Measurements from ENCODE around the gene HPGD. TPM values are rescaled to one million over a fixed set of nuclear protein-coding genes. Genes with fewer than 3 reads are reported as not detected.

The HPGD gene
- total RNA-seq, 4 donors from 2014 or later, result 20.0 to 63.3 (median 43.2) TPM

GRCh38 chr4:174555789-174556630, 33.7 kb upstream of the HPGD start:
- Histone ChIP-seq H3K4me1 (no peaks in the 10 kb centered on the region), H3K36me3 (no peaks in the 10 kb centered on the region), H3K4me3 (no peak overlapping the region), H3K9me3 (no peaks in the 10 kb centered on the region), H3K27ac (replicated peaks in 1 of 4) (no peak overlapping the region), H3K27me3 (peaks cover 0 to 3% (median 0%) of the 10 kb centered on the region in 4 donors)
- intact Hi-C loops (cut with DNase I), result no loop called here
- TF ChIP-seq, protein P1, sequence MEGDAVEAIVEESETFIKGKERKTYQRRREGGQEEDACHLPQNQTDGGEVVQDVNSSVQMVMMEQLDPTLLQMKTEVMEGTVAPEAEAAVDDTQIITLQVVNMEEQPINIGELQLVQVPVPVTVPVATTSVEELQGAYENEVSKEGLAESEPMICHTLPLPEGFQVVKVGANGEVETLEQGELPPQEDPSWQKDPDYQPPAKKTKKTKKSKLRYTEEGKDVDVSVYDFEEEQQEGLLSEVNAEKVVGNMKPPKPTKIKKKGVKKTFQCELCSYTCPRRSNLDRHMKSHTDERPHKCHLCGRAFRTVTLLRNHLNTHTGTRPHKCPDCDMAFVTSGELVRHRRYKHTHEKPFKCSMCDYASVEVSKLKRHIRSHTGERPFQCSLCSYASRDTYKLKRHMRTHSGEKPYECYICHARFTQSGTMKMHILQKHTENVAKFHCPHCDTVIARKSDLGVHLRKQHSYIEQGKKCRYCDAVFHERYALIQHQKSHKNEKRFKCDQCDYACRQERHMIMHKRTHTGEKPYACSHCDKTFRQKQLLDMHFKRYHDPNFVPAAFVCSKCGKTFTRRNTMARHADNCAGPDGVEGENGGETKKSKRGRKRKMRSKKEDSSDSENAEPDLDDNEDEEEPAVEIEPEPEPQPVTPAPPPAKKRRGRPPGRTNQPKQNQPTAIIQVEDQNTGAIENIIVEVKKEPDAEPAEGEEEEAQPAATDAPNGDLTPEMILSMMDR (IDR thresholded peaks at IDR 0.05), result no peak
- TF ChIP-seq POLR2A (IDR thresholded peaks at IDR 0.05; ENCODE audit: low read depth) (no peak), EP300 (IDR thresholded peaks at IDR 0.05) (no peak), POLR2AphosphoS5 (IDR thresholded peaks at IDR 0.05) (no peak)
- no peak for DNase-seq (ENCODE audit: extremely low spot score)
- 73% methylated on average over 4 of the region's 4 CpGs for WGBS

GRCh38 chr4:174554231-174554728, 32.0 kb upstream of the HPGD start:
- H3K27me3 ChIP-seq, result peaks cover 0 to 3% (median 0%) of the 10 kb centered on the region in 4 donors
- no peaks in the 10 kb centered on the region for H3K9me3 ChIP-seq
- no peak overlapping the region for H3K27ac ChIP-seq (replicated peaks in 1 of 4)
- H3K4me1 ChIP-seq, result no peaks in the 10 kb centered on the region
- TF ChIP-seq POLR2A (IDR thresholded peaks at IDR 0.05; ENCODE audit: low read depth) (no peak), EP300 (IDR thresholded peaks at IDR 0.05) (no peak), POLR2AphosphoS5 (IDR thresholded peaks at IDR 0.05) (no peak)
- TF ChIP-seq, protein P1 (IDR thresholded peaks at IDR 0.05), result no peak
- DNase-seq (ENCODE audit: extremely low spot score), result no peak
- no peak overlapping the region for H3K4me3 ChIP-seq
- intact Hi-C loops (cut with DNase I), result no loop called here
- no peaks in the 10 kb centered on the region for H3K36me3 ChIP-seq

- TF ChIP-seq POLR2A (IDR thresholded peaks at IDR 0.05; ENCODE audit: low read depth), result no peak
- TF ChIP-seq, protein P1 (IDR thresholded peaks at IDR 0.05), result no peak
- no peak for TF ChIP-seq EP300 (IDR thresholded peaks at IDR 0.05)
- TF ChIP-seq POLR2AphosphoS5 (IDR thresholded peaks at IDR 0.05), result no peak
- no peaks in the 10 kb centered on the region for H3K36me3 ChIP-seq
- no peaks in the 10 kb centered on the region for H3K4me1 ChIP-seq
- intact Hi-C loops (cut with DNase I), result no loop called here
- H3K27me3 ChIP-seq, result peaks cover 0 to 3% (median 0%) of the 10 kb centered on the region in 4 donors
- no peak overlapping the region for H3K27ac ChIP-seq (replicated peaks in 1 of 4)
- no peak for DNase-seq (ENCODE audit: extremely low spot score)
- WGBS, result 65% methylated on average over 2 of the region's 2 CpGs
- no peaks in the 10 kb centered on the region for H3K9me3 ChIP-seq
- no peak overlapping the region for H3K4me3 ChIP-seq
Observed at GRCh38 chr4:174553828-174554227, 31.5 kb upstream of the HPGD start.

- DNase-seq (ENCODE audit: extremely low spot score), result no peak
- no peak overlapping the region for H3K4me3 ChIP-seq
- TF ChIP-seq, protein P1 (IDR thresholded peaks at IDR 0.05), result no peak
- no peak for TF ChIP-seq EP300 (IDR thresholded peaks at IDR 0.05)
- TF ChIP-seq POLR2A (IDR thresholded peaks at IDR 0.05; ENCODE audit: low read depth), result no peak
- TF ChIP-seq POLR2AphosphoS5 (IDR thresholded peaks at IDR 0.05), result no peak
- intact Hi-C loops (cut with DNase I), result no loop called here
- H3K27ac ChIP-seq (replicated peaks in 1 of 4), result no peak overlapping the region
- H3K36me3 ChIP-seq, result no peaks in the 10 kb centered on the region
- H3K9me3 ChIP-seq, result no peaks in the 10 kb centered on the region
- no peaks in the 10 kb centered on the region for H3K4me1 ChIP-seq
- 90% methylated on average over 2 of the region's 2 CpGs for WGBS
- H3K27me3 ChIP-seq, result peaks cover 0 to 3% (median 0%) of the 10 kb centered on the region in 4 donors
Observed at GRCh38 chr4:174553031-174553430, 30.7 kb upstream of the HPGD start.
